K562 (cell line): Measurements from ENCODE around the gene ARFGAP3. TPM values are rescaled to one million over a fixed set of nuclear protein-coding genes. Genes with fewer than 3 reads are reported as not detected.

Experiments used
- ATAC-seq: fragments of 200-7000 bp; cut with Tn5 transposase; 3 replicates; pipeline ENCODE4 v1.9.1; 2020; ENCODE audit warnings: moderate library complexity
- BruUV-seq: library from RNA; stranded (reverse); fragments of 400-500 nt; replicated peaks from 2 replicates; lab custom pipeline; 2021; lab: Mats Ljungman, UMichigan
- CTCF ChIA-PET: fragments of 300-600 bp; formaldehyde crosslinking; extraction: SDS; loops from one replicate; lab custom pipeline; 2021; ENCODE audit warnings: low intra/inter-chr PET ratio; lab: Yijun Ruan, JAX
- POLR2A ChIA-PET: fragments of 300-600, 350-650 bp; sonication (Branson Sonifier 250); formaldehyde crosslinking; extraction: SDS; loops from one replicate; lab custom pipeline; 2021; ENCODE audit warnings: antibody characterized with exemption, inconsistent platforms; lab: Yijun Ruan, JAX
- DNase-seq, 4 experiments: peaks; one replicate each; pipeline versions ENCODE4 v3.0.0 to v3.0.0-alpha.2; 2011 to 2018; ENCODE audit warnings: low spot score in 3 of 4, mixed read lengths in 3 of 4; ENCODE audit errors: extremely low read depth in 1 of 4
- FAIRE-seq: peaks from 2 replicates; lab custom pipeline; 2011; peaks lifted over from hg19 to GRCh38; lab: Jason Lieb, UNC
- H2AFZ ChIP-seq: 2 replicates; pipeline ENCODE4 v1.6.0; 2011; ENCODE audit warnings: low read depth, low read length, control low read depth, inconsistent platforms
- H3K27ac ChIP-seq: fragments of 200-600 bp; 3 replicates; pipeline ENCODE4 v1.8.0; 2011; ENCODE audit warnings: low read depth, mild to moderate bottlenecking, control low read depth, inconsistent platforms, low read length, moderate library complexity, mixed read lengths; ENCODE audit errors: extremely low read depth
- H3K27me3 ChIP-seq, 2 experiments: fragments of 300-600 bp in 1 of 2; 2 replicates in 1 of 2; 3 replicates in 1 of 2; pipeline versions ENCODE4 v1.6.0 to v1.8.0; 2011; ENCODE audit warnings: inconsistent platforms in 2 of 2, low read length in 2 of 2, mild to moderate bottlenecking in 1 of 2, mixed read lengths in 1 of 2, moderate library complexity in 1 of 2; ENCODE audit not compliant: control insufficient read depth in 2 of 2, insufficient read depth in 2 of 2
- H3K36me3 ChIP-seq: fragments of 300-600 bp; 3 replicates; pipeline ENCODE4 v1.8.0; 2011; ENCODE audit warnings: mild to moderate bottlenecking, low read length, inconsistent platforms; ENCODE audit not compliant: control insufficient read depth, insufficient read depth
- H3K4me1 ChIP-seq, 2 experiments: fragments of 200-600 bp in 1 of 2; replicated peaks in 1 of 2; 2 replicates in 1 of 2; 3 replicates in 1 of 2; pipeline versions ENCODE4 v1.5.1 to v1.8.0; 2011; ENCODE audit warnings: inconsistent platforms in 2 of 2, low read length in 2 of 2, mild to moderate bottlenecking in 1 of 2, mixed read lengths in 1 of 2, moderate library complexity in 1 of 2; ENCODE audit not compliant: control insufficient read depth in 2 of 2, insufficient read depth in 2 of 2
- H3K4me2 ChIP-seq: 2 replicates; pipeline ENCODE4 v1.6.1; 2011; ENCODE audit warnings: low read length, control low read depth, inconsistent platforms, mixed read lengths; ENCODE audit not compliant: insufficient read depth
- H3K4me3 ChIP-seq: fragments of 200-600 bp; sonication (generic), shearing (Covaris generic); 2 replicates; pipeline ENCODE4 v1.5.1; 2016; ENCODE audit warnings: control low read depth, inconsistent platforms
- H3K79me2 ChIP-seq: fragments of 200-600 bp; 3 replicates; pipeline ENCODE4 v1.8.0; 2011; ENCODE audit warnings: low read length, inconsistent platforms; ENCODE audit not compliant: control insufficient read depth, insufficient read depth
- H3K9ac ChIP-seq, 2 experiments: 2 replicates each; pipeline versions ENCODE4 v1.6.0 to v1.6.1; 2011; ENCODE audit warnings: low read depth in 2 of 2, low read length in 2 of 2, control low read depth in 1 of 2, inconsistent platforms in 1 of 2, mild to moderate bottlenecking in 1 of 2, mixed read lengths in 1 of 2; ENCODE audit not compliant: insufficient read depth in 1 of 2
- H3K9me1 ChIP-seq: one replicate; pipeline ENCODE4 v1.6.0; 2011; ENCODE audit warnings: inconsistent platforms, mild to moderate bottlenecking, low read length, moderate library complexity; ENCODE audit not compliant: control insufficient read depth, insufficient read depth
- H3K9me3 ChIP-seq: replicated peaks from 2 replicates; pipeline ENCODE4 v1.5.1; 2011; ENCODE audit warnings: low read depth, low read length, inconsistent platforms; ENCODE audit not compliant: control insufficient read depth, insufficient read depth
- H4K20me1 ChIP-seq: replicated peaks from 2 replicates; pipeline ENCODE4 v1.6.1; 2011; ENCODE audit warnings: low read length, inconsistent platforms, mixed read lengths; ENCODE audit not compliant: control insufficient read depth, insufficient read depth
- ARHGAP35 ChIP-seq: fragments of 450-650 bp; IDR thresholded peaks from 2 replicates; pipeline ENCODE4 v1.6.1; 2018; ENCODE audit not compliant: partially characterized antibody
- POLR2AphosphoS2 ChIP-seq: IDR thresholded peaks from 2 replicates; pipeline ENCODE4 v1.6.1; 2012; ENCODE audit warnings: low read length, improper control_type of control experiment
- POLR2G ChIP-seq: fragments of 200-400 bp; formaldehyde crosslinking; IDR thresholded peaks from 2 replicates; pipeline ENCODE4 v1.6.1; 2017; ENCODE audit warnings: low read depth, mild to moderate bottlenecking, antibody characterized with exemption, low read length, moderate library complexity
- RBM22 ChIP-seq: fragments of 200-400 bp; formaldehyde crosslinking; IDR thresholded peaks from 2 replicates; pipeline ENCODE4 v1.6.1; 2018; ENCODE audit warnings: low read length, low read depth; ENCODE audit not compliant: poor library complexity, severe bottlenecking
- TARDBP ChIP-seq: fragments of 450-650 bp; IDR thresholded peaks from 2 replicates; pipeline ENCODE4 v1.6.1; 2016
- ZNF263 ChIP-seq: sonication (generic); formaldehyde crosslinking; IDR thresholded peaks from 2 replicates; pipeline ENCODE4 v1.8.0; 2022; ENCODE audit warnings: mild to moderate bottlenecking, missing genetic modification reagents, borderline replicate concordance
- ZNF57 ChIP-seq: fragments of 450-650 bp; formaldehyde crosslinking; IDR thresholded peaks from 2 replicates; pipeline ENCODE4 v1.4.0; 2020; ENCODE audit warnings: mild to moderate bottlenecking, moderate library complexity
- ZNF764 ChIP-seq: fragments of 250-450 bp; sonication (Bioruptor Pico); IDR thresholded peaks from 2 replicates; pipeline ENCODE4 v1.4.0; 2020; ENCODE audit warnings: low read depth, mild to moderate bottlenecking, moderate library complexity
- WGBS: fragments of 100-300 bp; shearing (Covaris generic); methylation state at CpG from one replicate; pipeline ENCODE4 v1.1.6; 2016; ENCODE audit warnings: low coverage, mixed read lengths; ENCODE audit not compliant: insufficient coverage; ENCODE audit errors: missing lambda C conversion rate; 5-methylcytosine and 5-hydroxymethylcytosine counted together
- in situ Hi-C: fragments of 300-500 bp; cut with MboI; formaldehyde crosslinking; loops from 4 replicates; pipeline ENCODE4 v1.15.0; 2018; ENCODE audit warnings: inconsistent platforms, mixed read lengths
- intact Hi-C: fragments of 100-400 bp; cut with micrococcal nuclease; formaldehyde crosslinking; loops from 2 replicates; pipeline ENCODE4 v1.14.2; 2022
- polyA plus RNA-seq, 8 experiments: library from polyadenylated mRNA; depleted of rRNA in 4 of 8; stranded (reverse) in 5 of 8; unstranded in 3 of 8; fragments of >200 nt; fragmentation: Nextera tagmentation in 2 of 8; fragmentation: Illumina TruSeq in 1 of 8; extraction: Ambion mirVana in 2 of 8; extraction: Trizol in 1 of 8; gene quantifications; 2 replicates each; pipeline versions ENCODE4 v1.2.1 to v1.2.3, GENCODE V29; 2011 to 2014; ENCODE audit warnings: inconsistent platforms in 1 of 8, missing spikeins in 1 of 8
- total RNA-seq, 7 experiments: library from RNA; depleted of rRNA in 6 of 7; stranded (reverse); fragments of >200 nt in 6 of 7; fragmentation: Illumina TruSeq in 2 of 7; extraction: Trizol in 2 of 7; gene quantifications; 2 replicates each; pipeline versions ENCODE4 v1.2.1 to v1.2.3, GENCODE V29; 2011 to 2021; ENCODE audit warnings: low replicate concordance in 1 of 7
- TF ChIP-seq, protein P1 (sequence below): sonication (generic); IDR thresholded peaks from 2 replicates; pipeline ENCODE4 v1.6.1; 2016

Gene ARFGAP3
- total and polyA plus RNA-seq, 9 of the 15 experiments (the other 6 are each of a cell fraction or from before 2014, with no cell fraction given) = 14.2 to 31.9 (median 22.7) TPM

DNA sequence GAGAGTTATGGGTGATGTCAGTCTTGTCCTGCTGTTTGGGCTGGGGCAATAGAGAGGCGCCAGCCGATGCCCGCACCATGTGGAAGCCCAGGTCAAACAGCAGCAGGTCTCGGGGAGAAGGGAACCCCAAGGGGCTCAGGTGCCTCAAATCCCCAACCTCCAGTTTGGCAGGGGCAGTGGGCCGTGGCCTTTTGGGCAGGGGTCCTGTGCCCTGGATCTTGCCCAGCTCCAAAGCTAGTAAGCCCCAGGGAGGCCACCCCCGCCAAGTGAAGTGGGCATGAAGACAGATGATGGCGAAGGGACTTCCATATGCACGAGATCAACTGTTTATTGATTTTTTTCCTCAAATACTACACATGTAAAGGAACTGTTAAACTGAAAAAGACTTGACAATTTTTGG, 12.4 kb upstream of the ARFGAP3 start:
- Histone ChIP-seq H3K9ac (no peak overlapping the region), H2AFZ (no peak overlapping the region), H3K4me3 (no peak overlapping the region), H3K27me3 (no peaks in the 10 kb centered on the region), H3K4me1 (peaks cover 0 to 4% of the 10 kb centered on the region in 2 experiments; a peak in 1 of 5 replicates), H3K27ac (no peak overlapping the region), H3K79me2 (no peaks in the 10 kb centered on the region), H4K20me1 (no peaks in the 10 kb centered on the region), H3K4me2 (no peak overlapping the region), H3K9me3 (no peaks in the 10 kb centered on the region)
- FAIRE-seq = no peak
- WGBS = 84% methylated on average over 4 of the region's 8 CpGs
- ATAC-seq = no peak
- POLR2A ChIA-PET = no interaction called here
- CTCF ChIA-PET = no interaction called here
- no TSS peak for BruUV-seq
- TF ChIP-seq ZNF263 (CRISPR knock-in tag) = no peak
- no peak for TF ChIP-seq ZNF764 (CRISPR knock-in tag)
- TF ChIP-seq, protein P1, sequence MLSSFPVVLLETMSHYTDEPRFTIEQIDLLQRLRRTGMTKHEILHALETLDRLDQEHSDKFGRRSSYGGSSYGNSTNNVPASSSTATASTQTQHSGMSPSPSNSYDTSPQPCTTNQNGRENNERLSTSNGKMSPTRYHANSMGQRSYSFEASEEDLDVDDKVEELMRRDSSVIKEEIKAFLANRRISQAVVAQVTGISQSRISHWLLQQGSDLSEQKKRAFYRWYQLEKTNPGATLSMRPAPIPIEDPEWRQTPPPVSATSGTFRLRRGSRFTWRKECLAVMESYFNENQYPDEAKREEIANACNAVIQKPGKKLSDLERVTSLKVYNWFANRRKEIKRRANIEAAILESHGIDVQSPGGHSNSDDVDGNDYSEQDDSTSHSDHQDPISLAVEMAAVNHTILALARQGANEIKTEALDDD = no peak
- TF ChIP-seq, all 486 proteins: peak for 0
- Histone ChIP-seq H3K9me1 (peaks cover 3% of the 10 kb centered on the region), H3K36me3 (peaks cover 10% of the 10 kb centered on the region; the same call in 2 of the 3 replicates)
- intact Hi-C loops = loop anchor here (5.0 kb wide), 1 partner anchor 98 kb away; no protein-coding TSS in a partner anchor
- in situ Hi-C loops = no loop called here
- DNase-seq = no peak

DNA sequence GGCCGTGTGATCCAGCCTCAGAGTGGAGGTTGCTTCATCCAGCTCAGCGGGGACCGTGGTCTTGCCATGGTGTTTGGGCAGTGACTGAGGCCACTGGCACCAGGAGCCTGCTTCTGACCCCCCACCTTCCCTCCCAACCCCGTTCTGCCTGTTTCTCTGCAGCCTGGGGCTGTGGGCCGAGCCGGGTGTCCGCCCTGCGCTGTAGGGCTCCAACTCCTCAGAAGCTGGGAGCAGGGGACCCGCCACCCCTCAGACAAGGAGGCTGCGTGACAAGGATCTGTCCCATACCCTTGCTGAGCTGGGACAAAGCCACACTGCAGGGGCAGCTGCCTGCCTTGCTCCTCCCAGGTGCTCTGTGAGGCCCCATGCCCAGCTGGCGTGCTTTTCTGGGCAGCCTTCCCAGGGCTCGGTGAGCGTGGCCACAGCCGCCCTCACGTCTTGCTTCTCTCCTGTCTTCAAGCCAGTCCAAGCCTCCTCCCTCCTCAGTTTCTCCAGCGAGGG, 11.7 kb upstream of the ARFGAP3 start:
- DNase-seq (no peak), FAIRE-seq (no peak), ATAC-seq (no peak)
- no peaks in the 10 kb centered on the region for H3K9me3 ChIP-seq
- no TSS peak for BruUV-seq
- no peak overlapping the region for H3K4me2 ChIP-seq
- no peaks in the 10 kb centered on the region for H3K79me2 ChIP-seq
- 78% methylated on average over 14 of the region's 16 CpGs for WGBS
- H3K27ac ChIP-seq = no peak overlapping the region
- no peaks in the 10 kb centered on the region for H4K20me1 ChIP-seq
- POLR2A ChIA-PET = interaction anchor here (0.6 kb wide), 1 partner anchor 19 kb away, joined by 3 read pairs; no protein-coding TSS in a partner anchor
- H3K9me1 ChIP-seq = peaks cover 3% of the 10 kb centered on the region
- peaks cover 10% of the 10 kb centered on the region; the same call in 1 of the 3 replicates for H3K36me3 ChIP-seq
- in situ Hi-C loops (no loop called here), intact Hi-C loops (loop anchor here (5.0 kb wide), 1 partner anchor 98 kb away; no protein-coding TSS in a partner anchor)
- H3K9ac ChIP-seq = no peak overlapping the region; a peak in 1 of 4 replicates
- CTCF ChIA-PET = interaction anchor here (1.9 kb wide), 1 partner anchor 221 kb away, joined by 9 read pairs; no protein-coding TSS in a partner anchor
- H3K27me3 ChIP-seq = no peaks in the 10 kb centered on the region
- peaks cover 0 to 4% of the 10 kb centered on the region in 2 experiments; a peak in 1 of 5 replicates for H3K4me1 ChIP-seq
- no peak overlapping the region for H2AFZ ChIP-seq
- TF ChIP-seq POLR2AphosphoS2 (0 out of 2 replicates have a peak, but pooled peaks have one; percentile 45), POLR2G (peak; percentile 58), RBM22 (peak; percentile 67), ARHGAP35 (no peak), ZNF57 (CRISPR knock-in tag) (no peak), TARDBP (no peak)
- H3K4me3 ChIP-seq = no peak overlapping the region
